HG02642 (cell line): Measurements from ENCODE around the gene TXNDC8.

ENCODE experiments used
- ATAC-seq: cut with Tn5 transposase; IDR thresholded peaks from one replicate; pipeline ENCODE4 v1.9.1; 2021; ENCODE audit warnings: mild to moderate bottlenecking; ENCODE audit not compliant: unreplicated experiment, poor library complexity

TXNDC8 gene

DNA sequence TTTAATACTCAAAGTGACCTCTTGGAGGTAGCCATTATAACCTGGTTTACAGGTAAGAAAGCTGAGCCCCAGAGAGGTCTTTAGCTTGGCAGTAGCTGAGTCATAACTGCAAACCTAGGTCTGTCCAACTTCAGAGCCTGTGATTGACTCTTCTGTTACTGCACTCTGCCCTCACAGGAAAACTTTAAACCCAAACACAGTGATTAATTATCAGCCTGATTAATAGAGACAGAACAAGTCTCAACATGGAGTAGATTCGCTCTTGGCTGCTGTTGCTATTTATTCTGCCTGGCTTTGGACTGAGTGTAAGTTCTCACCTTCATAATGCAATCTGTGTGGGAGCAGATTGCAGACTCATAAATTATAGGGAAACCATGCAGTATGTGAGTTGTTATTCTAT, 53.9 kb downstream of the TXNDC8 start:
- ATAC-seq: no peak

DNA sequence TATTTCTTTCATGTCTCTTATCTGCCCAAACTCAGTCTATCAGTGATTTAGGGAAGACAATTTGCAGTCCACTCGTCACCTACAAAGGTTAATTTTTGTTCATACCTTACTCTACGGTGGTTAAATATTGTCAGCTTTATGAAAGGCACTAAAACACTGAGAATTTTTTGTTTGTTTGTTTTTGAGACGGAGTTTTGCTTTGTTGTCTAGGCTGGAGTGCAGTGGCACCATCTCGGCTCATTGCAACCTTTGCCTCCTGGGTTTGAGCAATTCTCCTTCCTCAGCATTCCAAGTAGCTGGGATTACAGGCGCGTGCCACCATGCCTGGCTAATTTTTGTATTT, 55.0 kb downstream of the TXNDC8 start:
- no peak for ATAC-seq

DNA sequence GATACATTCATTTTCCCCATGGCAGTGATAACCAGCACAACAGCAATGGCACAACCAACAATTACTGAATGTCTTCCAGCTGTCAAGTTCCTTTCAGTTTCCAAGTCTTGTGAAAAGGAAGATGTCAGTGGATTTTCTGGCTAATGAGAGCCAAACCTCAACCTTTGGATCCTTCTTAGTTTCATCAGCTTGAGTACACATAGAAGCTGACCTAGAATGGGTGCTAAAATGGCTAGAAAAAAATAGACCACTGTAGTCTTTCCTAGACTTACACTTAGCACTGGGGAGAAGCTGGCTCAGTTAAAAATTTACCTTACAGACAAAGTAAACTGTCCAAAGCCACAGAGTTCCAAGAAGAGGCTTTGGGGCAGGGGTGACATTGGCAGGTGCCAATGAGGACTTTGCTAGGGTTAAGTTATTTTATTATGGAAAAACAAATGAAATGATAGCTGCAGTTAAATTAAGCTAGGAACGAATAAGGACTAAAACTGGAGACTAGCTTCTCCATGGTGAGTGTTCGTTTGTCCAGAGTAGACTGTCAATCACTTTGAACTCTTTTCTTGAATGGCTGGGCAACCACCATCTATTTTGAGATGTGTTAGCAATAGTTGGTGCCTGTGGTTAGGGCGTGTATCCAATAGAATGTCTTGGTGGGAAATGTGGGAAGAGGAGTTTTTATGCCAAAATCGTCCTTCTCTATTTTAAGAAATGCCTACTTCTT, 55.5 kb downstream of the TXNDC8 start:
- no peak for ATAC-seq

DNA sequence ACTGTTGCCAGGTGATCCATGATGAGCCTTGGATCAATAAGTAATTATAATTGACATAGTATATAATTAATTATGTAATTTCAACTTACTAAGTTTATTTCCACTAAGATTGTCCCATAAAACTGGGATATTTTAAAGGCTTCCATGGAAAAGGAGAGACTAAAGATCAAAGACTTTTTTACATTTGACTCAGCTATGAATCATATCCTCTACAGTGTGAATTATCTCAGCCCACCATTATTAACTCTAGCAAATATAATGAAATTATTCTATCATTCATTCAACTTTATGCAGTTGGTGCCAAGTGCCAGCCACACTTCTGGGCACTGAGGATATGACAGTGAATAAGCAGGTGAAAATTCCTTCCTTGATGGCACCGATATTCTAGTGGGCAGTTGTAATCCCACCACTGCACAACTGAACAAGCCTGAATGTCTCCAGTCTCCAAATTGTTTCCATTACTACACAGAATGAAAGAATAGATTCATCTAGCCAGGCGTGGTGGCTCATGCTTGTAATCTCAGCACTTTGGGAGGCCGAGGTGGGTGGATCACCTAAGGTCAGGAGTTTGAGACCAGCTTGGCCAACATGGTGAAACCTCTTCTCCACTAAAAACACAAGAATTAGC, 59.5 kb downstream of the TXNDC8 start:
- ATAC-seq: no peak

DNA sequence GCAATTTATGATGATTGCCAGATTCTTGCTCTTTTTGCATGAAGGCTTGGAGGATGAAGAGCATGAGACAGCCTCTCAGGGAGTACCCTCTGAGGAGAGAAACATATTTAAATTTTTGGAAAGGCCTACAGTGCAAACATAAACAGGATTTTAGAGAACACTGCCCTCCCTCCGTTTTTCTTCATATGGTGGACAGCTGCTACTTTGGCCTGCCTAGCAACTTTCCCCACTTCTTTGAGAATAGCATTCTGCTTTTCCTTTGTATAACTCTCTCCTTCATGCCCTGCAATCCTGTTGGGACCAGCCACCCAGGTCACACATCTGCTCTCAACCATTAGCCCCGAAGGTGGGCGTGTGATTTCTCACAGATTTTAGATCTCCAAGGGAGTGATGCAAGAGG, 60.9 kb downstream of the TXNDC8 start:
- no peak for ATAC-seq

DNA sequence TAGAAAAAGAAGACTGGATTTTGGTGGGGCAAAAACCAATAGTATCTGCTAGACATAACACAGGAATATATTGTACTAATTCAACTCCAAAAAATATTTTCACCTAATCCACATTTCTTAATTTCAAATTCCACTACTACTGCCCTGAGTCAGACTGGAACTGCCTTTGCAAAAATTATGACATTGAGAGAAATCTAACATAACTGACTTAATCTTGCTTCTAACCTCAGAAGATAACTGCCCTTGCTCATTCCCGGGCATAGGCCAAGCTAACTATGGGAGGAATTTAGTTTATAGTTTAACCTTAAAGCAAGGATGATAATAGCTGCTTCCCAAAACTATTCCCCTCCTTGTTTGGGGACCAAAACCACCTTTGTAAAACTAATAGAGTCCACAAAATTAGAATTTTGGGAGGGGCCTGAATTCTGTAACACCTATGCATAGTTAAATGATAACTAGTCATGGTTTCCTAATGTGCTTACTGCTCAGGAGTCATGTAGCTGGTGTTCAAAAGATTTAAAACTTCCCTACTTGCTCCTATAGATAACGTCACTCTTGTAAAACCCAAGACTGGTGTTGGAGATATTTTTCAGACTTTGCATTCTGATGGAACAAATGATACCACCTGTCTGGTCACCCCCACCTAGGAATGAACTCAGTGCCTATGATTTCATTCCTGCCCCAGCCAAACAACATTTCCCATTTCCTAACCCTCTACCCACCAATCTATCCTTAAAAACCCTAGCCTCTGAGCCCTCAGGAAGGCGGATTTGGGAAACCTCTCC, 67.3 kb downstream of the TXNDC8 start:
- ATAC-seq: no peak

DNA sequence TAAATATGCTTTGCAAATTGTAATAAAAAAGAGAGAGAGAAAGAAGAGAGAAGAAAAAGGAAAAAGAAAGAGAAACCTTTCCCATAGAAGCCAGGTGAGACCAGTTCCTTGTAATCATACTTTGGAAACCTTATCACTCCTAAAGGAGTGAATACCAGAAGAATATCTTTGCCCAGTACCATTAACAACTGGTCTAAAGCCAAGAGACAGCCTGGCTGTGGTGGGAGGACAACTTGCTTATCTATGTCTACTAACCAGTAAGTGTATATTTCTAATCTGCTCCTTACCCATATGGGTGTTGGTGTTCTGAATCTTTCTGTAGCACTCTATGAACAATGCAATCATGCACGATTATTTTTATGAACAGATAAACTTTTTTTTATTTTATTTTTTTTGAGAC, 70.9 kb downstream of the TXNDC8 start:
- no peak for ATAC-seq

DNA sequence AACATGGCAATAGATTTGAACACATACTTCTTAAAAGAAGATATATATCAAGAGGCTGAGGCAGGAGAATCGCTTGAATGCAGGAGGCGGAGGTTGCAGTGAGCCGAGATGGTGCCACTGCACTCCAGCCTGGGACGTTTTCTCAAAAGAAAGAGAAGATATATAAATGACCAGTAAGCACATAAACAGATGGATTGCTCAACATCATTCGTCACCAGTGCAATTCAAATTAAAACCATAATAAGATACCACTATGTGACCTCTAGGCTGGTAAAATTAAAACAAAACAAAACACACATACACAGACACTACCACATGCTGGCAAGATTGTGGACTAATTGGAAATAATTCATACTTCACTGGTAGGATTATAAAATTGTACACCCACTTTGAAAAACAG, 76.0 kb downstream of the TXNDC8 start:
- no peak for ATAC-seq

DNA sequence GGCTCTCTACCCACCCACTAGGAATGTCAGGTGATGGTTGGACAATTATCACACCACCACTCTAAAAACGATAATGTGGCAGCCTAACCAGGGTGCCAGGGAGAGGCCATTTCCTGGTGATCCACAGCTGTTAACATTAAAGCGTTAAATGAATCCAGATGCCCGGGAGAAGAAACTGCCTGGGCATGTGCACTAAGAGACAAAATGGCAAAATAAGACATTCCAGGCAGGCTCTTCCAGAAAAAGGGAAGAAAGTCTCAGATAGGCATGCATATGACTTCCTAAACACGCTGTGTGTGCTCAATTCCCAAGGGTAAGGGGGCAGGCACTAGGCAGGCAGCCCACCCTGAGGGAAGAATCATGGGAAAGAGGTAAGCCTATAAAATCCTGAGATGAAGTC, 76.8 kb downstream of the TXNDC8 start:
- ATAC-seq: no peak

DNA sequence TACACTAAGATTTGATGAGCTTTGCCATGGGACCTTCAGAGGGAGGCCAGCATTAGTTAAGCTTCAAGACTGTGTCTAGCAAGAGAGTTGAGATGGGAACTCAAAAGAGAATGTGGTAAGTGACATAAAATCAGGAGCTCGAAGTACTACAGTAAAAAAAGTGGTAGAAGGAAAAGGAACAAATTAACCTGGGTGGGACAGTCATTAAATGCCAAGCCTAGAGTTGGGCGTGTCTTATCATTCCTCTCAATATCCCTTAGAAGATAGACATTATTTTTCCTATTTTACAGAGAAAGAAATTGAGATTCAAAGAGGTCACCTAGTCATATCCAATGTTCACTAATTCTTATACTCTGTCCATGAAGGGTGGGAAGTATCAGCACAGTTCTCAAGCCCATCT, 78.1 kb downstream of the TXNDC8 start:
- ATAC-seq: no peak

DNA sequence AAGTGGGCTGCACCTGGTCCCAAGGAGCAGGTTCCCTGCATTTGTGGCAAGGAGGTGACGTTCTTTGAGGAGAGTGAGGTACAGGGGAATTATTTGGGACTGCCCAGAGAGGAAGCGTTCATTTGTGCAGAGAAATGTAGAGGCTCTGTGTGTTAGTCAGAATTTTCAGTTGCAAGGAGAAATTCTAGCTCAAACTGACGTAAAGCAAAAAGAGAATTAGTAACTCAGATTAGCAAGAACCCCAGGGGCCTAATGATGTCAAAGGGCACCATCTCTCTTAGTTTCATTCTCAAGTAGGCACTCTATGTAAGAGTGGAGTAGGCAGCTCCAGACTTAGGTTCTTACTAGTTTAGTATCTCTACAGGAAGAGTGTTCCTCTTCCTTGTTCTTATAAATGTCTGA, 79.0 kb downstream of the TXNDC8 start:
- ATAC-seq: no peak

DNA sequence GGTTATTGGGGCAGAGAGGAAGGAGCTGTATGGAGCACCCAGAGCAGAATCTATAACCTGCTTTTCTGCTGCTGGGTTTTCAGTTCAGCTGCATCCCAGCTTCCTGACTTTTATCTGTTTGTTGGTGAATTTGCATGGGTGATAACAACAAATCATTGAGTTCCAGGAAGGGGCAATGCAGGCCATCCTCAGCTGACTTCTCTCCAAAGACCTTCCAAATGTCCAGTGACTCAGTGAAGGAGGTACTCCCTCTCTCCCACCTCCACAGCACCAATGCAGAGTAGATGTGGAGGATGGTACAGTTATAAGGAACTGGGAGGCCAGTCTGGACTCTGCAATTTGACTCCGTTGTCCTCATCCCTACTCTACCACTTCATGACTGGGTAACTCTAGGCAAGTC, 79.7 kb downstream of the TXNDC8 start:
- ATAC-seq: no peak

DNA sequence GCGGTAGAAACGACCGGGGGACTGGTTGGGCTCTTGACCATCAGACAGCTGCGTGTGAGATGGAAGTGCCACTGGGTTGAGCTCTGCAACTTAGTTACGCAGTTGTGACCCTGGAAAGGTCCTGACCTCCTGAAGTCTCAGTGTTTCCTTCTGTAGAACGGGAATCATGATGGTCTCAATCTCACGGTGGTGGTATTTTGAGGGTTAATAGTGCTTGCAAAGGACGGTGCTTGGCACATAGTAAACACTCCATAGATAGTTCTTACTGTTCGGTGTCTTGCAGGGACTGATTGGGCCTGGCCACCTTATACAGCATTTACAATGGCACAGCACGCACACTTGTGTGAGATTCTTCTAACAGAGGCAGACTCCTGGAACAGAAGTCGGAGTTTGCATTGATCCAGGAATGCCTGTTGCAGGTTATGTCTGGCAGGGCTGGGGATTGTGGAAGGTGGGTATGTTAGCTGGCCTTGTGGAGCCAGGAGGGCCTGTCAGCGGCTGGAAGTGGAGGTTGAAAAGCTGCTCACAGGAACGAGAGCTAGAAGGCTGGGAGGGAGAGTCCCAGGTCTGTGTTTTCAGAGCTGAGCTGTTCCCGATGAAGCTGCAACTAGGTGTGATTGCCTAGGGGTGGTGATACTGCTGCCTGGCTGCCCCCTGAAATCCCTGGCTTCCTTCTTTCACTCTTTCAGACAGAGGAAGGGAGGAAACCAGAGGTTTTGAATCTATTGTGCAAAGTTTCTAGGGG, 80.4 kb downstream of the TXNDC8 start:
- ATAC-seq: peak; percentile 1

DNA sequence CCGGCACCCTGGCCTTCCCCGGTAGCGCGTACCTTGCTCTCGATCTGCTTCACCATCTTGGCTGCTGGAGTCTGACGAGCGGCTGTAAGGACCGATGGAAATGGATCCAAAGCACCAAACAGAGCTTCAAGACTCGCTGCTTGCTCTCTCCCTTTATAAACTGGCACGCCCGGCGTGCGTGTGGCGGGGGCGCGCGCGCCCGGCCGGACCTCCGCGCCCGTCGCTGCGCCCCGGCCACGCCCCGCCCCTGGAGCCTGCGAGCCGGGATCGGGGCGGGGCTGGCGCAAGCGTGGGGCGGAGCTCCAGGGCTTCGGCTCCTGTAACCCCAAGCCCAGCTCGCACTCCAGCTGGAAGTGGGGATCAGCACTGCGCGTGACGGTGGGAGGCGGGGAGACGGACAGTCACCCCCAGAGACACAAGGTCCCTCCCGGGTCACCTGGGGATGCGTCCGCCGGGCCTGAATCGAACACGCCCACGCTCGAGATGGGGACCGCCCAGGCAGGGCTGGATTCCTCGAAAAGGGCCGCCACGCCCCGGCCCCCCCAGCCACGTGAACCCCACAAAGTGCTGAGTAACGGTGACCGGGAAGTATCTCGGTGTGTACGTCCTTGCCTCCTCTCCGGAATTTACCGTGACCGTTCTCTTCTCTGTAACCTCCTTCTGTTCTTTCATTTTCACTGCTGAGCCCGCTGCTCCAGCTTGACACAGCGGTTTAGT, 81.1 kb downstream of the TXNDC8 start, which contains the start of gene TXN:
TSS of gene TXN (minus strand) at position 128 of the 717 bp plus-strand sequence. CDS start at position 56, 72 bp downstream.
- peak; percentile 77 for ATAC-seq

DNA sequence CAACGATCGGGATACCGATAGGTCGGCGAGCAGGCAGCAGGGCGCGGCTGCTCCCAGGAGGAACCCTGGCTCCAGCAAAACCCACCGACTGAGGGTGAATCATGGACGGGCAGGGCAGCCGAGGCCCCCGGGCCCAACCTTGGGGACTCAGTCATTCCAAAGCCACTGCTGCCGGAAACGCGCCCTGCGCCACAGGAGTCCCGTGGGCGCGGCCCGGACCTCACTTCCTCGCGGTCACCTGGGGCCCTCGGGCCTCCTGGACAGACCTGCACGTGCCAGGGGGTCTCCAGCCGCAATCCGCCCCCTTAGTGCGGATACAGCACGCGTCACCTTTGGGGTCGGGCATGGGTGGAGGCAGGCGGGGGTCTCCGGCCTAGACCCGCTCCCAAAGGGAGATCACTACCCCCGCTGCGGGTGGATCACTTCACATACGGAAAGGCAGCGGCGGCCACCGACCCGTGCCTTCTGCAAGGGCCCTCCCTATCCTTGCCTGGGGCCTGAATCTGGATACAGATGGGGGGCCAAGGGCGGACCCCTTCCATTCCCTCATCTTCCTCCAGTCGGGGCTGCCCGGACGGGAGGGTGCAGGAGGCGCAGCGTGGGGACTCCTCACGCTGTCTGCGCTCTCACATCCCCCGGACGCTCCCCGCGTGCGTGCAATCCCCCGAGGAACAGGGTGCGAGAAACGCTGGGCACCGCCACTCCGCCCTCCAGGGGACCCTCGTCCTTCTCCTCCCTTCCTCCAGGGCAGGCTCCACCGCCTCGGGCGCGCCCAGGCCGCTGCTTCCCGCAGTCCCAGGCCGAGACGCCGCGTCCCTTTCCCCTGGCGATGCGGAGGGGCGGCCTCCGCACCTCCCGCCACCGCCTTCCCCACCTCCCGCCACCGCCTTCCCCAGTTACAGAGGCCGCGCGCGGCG, 81.9 kb downstream of the TXNDC8 start:
- peak; percentile 26 for ATAC-seq

DNA sequence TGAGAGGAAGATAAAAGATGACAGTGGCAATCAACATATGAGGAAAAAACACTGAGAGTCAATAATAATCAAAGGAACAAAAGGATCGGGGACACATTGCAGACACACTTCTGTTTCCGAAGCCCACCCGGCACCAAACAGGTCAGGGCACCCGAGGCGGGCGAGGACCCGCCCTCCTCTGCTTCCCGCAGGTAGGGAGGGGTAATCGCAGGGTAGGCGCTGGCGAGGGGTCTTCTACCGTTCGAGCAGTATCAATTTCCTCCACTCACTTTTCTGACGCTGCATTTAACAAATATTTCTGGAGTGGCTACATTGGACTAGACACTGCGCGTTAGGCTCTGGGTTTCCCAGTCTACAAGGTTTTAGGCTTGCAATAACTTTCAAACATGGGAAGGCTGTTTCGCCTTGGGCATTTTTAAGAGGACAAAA, 82.6 kb downstream of the TXNDC8 start:
- no peak for ATAC-seq

DNA sequence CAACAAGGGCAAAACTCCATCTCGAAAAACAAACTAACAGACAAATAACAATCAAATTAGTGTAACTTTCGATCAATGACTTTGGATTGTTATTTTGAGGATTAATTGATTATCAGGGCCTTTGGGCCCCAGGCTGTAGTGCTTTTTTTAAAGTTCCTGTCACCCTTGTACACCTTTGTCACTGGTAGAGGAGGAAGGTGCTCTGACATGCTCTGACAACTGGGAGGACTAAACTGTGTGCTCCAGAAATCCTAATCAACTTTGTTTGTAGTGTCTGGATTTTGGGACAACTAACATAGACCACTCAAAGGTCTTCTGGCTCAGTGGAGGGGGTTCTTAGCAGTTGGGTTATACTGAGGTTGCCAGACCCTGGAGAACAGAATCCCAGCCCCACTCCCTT, 83.2 kb downstream of the TXNDC8 start:
- ATAC-seq: no peak
